Thymus (tissue), 11 donors: ENCODE results near the gene LSP1. TPM values are rescaled to one million over a fixed set of nuclear protein-coding genes. Genes with fewer than 3 reads are reported as not detected.

ENCODE experiments used
- DNase-seq, 9 donors: peaks; one replicate each; pipeline ENCODE4 v3.0.0-alpha.2; 2013; ENCODE audit warnings: low spot score in 9 of 9, low read depth in 6 of 9, missing footprints in 1 of 9
- H3K27ac ChIP-seq, 2 donors: one replicate each; pipeline ENCODE4 v1.5.1; 2013; ENCODE audit warnings: control low read depth in 1 of 2, low read depth in 1 of 2, low read length in 1 of 2, mild to moderate bottlenecking in 1 of 2, moderate library complexity in 1 of 2
- H3K27me3 ChIP-seq, 2 donors: one replicate each; pipeline ENCODE4 v1.5.1; 2013; ENCODE audit warnings: low read length in 1 of 2; ENCODE audit not compliant: control insufficient read depth in 2 of 2, insufficient read depth in 1 of 2
- H3K36me3 ChIP-seq, 2 donors: one replicate each; pipeline ENCODE4 v1.5.1; 2013; ENCODE audit warnings: low read length in 1 of 2, mild to moderate bottlenecking in 1 of 2, moderate library complexity in 1 of 2; ENCODE audit not compliant: control insufficient read depth in 2 of 2, insufficient read depth in 2 of 2
- H3K4me1 ChIP-seq, 2 donors: one replicate each; pipeline ENCODE4 v1.5.1; 2013; ENCODE audit warnings: low read length in 2 of 2; ENCODE audit not compliant: control insufficient read depth in 2 of 2, insufficient read depth in 2 of 2
- H3K4me3 ChIP-seq, 2 donors: one replicate each; pipeline ENCODE4 v1.5.1; 2013; ENCODE audit warnings: low read length in 2 of 2, control low read depth in 1 of 2, mild to moderate bottlenecking in 1 of 2
- H3K9me3 ChIP-seq, 2 donors: one replicate each; pipeline ENCODE4 v1.5.1; 2013; ENCODE audit warnings: low read length in 1 of 2, mild to moderate bottlenecking in 1 of 2; ENCODE audit not compliant: control insufficient read depth in 2 of 2, insufficient read depth in 1 of 2
- WGBS: extraction: QIAGEN DNeasy Blood & Tissue Kit; methylation state at CpG from one replicate; pipeline ENCODE4 v1.1.7; 2013; 5-methylcytosine and 5-hydroxymethylcytosine counted together
- polyA plus RNA-seq: library from polyadenylated mRNA; stranded (reverse); fragments of 200-250 nt; gene quantifications from one replicate; pipeline ENCODE4 v1.2.3, GENCODE V29; 2013
- total RNA-seq: library from RNA; stranded (reverse); fragments of 120-200 nt; gene quantifications from one replicate; pipeline ENCODE4 v1.2.4, GENCODE V29; 2013
- donor health status: healthy.

The LSP1 gene
- total and polyA plus RNA-seq, 2 donors: 138 to 179 TPM

DNA sequence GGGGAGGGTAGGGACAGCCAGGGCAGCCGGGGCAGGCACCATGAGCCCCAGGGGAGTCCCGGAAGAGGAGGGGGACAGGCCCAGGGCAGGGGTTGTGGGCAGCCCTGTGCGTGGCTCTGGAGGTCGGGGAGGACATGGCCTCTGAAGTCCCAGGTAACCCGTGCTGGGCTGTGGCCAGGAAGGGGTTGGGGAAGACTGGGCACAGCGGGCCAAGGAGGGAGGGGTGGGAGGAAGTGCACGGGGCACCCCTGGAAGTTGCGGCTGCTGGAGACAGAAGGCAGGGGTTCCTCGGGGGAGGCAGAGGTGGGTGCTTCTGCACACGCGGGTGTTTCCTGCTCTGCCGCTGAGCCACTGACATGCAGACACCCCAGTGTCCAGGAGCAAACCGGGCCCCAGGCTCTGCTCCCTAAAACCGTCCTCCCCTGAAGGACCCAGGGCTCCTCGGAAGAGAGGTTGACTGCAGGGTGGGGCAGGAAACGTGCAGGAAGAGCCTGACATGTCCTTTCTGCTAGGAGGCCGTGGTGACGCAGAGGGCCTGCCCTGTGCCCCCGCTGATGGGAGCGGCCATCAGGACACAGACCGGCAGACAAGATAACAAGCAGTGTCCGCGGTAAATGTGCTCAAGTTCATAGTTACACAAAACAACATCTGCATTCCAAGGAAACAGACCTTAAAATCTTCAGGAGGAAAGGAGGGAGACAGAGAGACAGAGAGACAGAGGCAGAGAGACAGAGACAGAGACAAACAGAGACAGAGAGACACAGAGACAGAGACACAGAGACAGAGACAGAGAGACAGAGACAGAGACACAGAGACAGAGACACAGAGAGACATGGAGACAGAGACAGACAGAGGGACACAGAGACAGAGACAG is 8.4 kb upstream of the LSP1 start:
- peak in 1 of 9 donors; percentile 48 for DNase-seq
- 4% methylated on average over 23 of the region's 23 CpGs for WGBS
- Histone ChIP-seq H3K36me3 (no peaks in the 10 kb centered on the region), H3K9me3 (peaks cover 0 to 4% of the 10 kb centered on the region in 2 donors), H3K4me1 (peaks cover 9 to 51% of the 10 kb centered on the region in 2 donors), H3K27ac (no peak overlapping the region), H3K27me3 (peaks cover 0 to 9% of the 10 kb centered on the region in 2 donors), H3K4me3 (no peak overlapping the region)

DNA sequence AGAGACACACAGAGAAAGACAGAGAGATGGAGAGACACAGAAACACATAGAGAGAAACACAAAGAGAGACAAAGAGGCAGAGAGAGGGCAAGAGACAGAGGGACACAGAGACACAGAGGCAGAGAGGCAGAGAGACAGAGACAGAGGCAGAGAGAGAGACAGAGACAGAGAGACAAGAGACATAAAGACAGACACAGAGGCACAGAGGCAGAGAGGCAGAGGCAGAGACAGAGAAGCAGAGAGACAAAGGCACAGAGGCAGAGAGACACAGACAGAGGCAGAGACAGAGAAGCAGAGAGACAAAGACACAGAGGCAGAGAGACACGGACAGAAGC is 7.8 kb upstream of the LSP1 start:
- no peaks in the 10 kb centered on the region for H3K36me3 ChIP-seq
- peaks cover 9 to 50% of the 10 kb centered on the region in 2 donors for H3K4me1 ChIP-seq
- WGBS: 72% methylated on average over 1 of the region's 1 CpG
- no peak overlapping the region for H3K27ac ChIP-seq
- H3K9me3 ChIP-seq: peaks cover 0 to 4% of the 10 kb centered on the region in 2 donors
- peaks cover 0 to 7% of the 10 kb centered on the region in 2 donors for H3K27me3 ChIP-seq
- no peak overlapping the region for H3K4me3 ChIP-seq
- no peak for DNase-seq

DNA sequence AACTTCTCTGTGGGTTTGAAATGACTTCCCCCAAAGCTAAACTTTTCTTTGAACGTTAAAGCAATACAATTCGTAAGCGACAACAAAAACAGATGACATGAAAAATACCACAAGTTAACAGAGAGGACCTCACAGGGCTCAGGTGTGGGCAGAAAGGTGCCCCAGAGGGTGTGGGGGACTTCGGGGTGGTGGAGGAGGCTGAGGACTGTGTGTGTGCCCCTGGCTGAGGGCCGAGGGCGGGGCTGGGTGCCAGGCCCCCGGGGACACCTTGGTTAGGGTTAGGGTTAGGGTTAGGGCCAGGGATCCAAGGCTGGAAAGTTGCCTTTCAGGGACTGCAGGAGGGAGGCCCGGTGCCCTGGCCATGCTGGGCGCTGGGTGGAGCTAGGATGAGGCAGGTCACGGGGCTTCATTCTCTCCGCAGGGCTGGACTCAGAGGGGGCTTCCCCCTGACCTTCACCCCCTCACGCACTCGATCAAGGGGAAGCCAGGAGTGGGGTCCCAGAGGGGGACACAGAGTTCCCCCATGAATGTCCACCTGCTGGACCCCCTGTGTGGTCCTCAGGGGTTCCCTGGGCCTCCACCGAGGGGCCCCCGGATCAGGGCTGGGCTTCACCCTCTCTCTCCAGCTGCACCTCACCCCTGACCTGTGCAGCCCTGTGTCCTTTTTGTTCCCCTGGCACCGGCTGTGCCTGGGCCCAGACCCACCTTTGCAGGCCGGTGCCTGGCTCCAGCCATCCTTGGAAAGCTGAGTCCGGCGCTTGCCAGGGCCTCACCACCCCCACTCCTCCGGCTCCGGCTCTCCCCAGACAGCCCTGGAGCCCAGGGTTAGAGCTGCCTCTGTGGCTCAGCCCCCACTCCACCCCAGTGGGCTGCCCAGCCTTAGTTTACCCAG is 7.1 kb upstream of the LSP1 start:
- DNase-seq: peak in 1 of 9 donors; percentile 56
- Histone ChIP-seq H3K27ac (no peak overlapping the region), H3K36me3 (no peaks in the 10 kb centered on the region), H3K4me1 (peaks cover 9 to 57% of the 10 kb centered on the region in 2 donors), H3K27me3 (peaks cover 0 to 3% of the 10 kb centered on the region in 2 donors), H3K9me3 (peaks cover 0 to 4% of the 10 kb centered on the region in 2 donors), H3K4me3 (no peak overlapping the region)
- WGBS: 73% methylated on average over 21 of the region's 21 CpGs

DNA sequence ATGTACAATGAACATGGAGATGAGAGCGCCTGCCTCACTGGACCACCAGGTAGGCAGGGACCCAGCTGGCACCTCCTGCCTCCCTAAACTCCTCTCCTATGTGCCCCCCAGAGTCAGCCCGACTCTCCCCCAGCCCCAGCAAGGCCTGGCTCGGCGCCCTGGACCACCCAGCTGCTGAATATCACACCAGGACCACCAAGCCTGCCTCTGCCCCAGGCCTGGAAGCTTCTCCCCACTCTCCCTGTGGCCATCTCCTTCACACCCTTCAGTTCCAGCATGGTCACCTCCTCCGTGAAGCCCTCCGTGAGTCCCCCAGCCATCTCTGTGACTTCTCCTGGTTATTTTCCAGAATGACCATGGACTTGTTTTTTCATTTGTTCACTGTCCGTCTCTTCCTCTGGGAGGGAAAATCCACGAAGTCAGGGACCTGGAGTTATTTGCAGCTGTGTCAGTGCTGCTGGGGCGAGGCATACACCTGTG is 6.4 kb upstream of the LSP1 start:
- Histone ChIP-seq H3K36me3 (no peaks in the 10 kb centered on the region), H3K9me3 (peaks cover 0 to 4% of the 10 kb centered on the region in 2 donors), H3K27ac (no peak overlapping the region), H3K27me3 (peaks cover 0 to 2% of the 10 kb centered on the region in 2 donors), H3K4me3 (no peak overlapping the region), H3K4me1 (peaks cover 9 to 64% of the 10 kb centered on the region in 2 donors)
- WGBS: 96% methylated on average over 9 of the region's 9 CpGs
- no peak for DNase-seq

DNA sequence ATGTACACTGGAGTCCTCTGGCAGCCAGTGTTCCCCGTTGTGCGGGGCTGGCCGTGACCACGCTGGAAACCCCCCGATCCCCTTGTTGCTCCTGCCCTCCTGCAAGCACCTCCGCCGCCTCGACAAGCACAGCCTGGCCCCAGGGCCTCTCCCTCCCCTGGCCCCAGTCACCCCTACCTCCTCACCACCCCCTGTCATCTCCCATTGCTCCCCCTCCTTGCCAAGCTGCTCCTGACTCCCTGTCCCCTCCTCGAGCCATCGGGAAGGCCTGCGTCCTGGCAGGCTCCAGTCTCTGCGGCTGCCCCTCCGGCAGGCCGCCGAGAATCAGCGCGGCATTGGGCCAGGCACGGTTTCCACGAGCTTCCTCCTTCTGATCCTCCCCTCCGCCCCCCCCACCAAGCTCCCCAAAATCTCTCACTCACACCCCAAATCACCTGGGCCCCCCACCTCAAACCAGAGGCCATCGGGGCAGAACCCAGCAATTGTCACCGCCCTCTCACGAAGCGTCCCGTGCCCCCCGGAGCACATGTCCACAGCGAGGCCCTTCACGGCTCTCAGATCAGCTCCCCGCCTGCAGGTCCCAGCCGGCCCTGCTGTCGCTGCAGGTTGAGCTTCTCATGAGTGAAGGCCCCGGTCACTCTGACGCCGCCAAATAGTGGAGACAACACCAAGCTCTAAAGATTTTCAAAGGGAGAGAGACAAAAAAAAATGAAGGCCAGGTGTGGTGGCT is 5.7 kb upstream of the LSP1 start:
- Histone ChIP-seq H3K4me3 (no peak overlapping the region), H3K27me3 (no peaks in the 10 kb centered on the region), H3K36me3 (no peaks in the 10 kb centered on the region), H3K4me1 (peaks cover 14 to 71% of the 10 kb centered on the region in 2 donors), H3K27ac (no peak overlapping the region), H3K9me3 (peaks cover 0 to 4% of the 10 kb centered on the region in 2 donors)
- DNase-seq: no peak
- 97% methylated on average over 34 of the region's 34 CpGs for WGBS

DNA sequence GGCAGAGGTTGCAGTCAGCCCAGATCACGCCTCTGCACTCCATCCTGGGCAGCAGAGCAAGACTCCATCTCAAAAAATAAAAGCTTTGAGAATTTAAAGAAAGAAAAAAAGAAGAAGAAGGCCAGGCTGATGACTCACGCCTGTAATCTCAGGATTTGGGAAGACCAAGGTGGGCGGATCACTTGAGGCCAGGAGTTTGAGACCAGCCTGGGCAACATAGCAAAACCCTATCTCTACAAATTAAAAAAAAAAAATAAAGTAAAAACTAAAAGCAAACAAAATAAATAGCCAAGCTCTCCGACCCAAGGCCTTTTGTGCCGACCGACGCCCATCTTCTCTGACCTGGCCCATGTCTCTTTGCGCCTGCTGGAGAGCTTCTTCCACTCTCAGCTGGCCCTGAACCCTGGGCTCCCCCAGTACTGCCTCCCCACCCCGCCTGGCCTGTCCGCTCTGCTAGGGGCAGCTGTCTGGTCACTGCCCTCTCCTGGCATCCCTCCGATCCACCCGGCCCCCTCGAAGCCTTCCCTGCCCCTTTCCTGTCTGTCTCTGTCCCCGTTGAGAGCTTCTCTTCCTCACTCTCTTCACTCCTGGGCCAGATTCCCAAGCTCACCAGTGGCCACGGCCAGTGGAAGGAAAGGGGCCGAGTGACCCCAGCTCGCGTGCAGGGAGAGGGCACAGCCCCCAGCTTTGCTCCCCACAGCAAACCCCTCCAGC is 4.8 kb upstream of the LSP1 start:
- Histone ChIP-seq H3K27ac (no peak overlapping the region), H3K27me3 (no peaks in the 10 kb centered on the region), H3K9me3 (peaks cover 1 to 4% of the 10 kb centered on the region in 2 donors), H3K4me1 (peaks cover 20 to 74% of the 10 kb centered on the region in 2 donors), H3K4me3 (no peak overlapping the region), H3K36me3 (no peaks in the 10 kb centered on the region)
- DNase-seq: no peak
- 97% methylated on average over 18 of the region's 18 CpGs for WGBS

DNA sequence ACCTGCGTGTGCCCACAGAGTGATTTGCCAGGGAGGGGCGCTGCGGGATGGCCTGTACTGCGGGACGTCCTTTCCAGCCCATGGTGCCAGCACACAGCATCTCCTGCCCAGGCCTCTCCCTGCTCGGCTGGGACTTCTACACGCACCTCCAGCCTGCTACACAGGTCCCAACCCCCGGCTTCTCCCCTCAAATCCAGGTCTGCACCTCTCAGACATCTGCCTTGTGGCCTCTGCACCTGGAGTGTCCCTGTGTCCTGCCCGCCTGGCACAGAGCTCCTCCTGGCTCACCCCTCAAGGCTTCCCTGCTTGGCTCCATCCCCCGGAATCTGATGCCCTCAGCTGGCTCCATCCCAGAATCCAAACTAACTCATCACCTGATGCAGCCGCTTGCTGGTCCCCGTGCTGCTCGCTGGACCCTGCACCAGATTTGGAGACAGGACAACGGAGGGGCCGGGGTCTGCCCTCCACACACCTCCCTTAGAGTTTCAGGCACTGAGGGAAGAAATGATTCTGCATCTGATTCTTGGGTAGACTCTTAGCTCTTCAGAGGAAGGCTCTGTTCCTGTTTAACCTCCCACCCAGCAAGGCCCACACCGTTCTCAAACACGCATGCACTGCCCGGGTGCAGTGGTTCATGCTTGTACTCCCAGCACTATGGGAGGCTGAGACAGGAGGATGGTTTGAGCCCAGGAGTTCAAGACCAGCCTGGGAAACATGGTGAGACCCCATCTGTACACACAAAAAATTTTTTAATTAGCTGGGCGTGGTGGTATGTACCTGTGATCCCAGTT is 4.0 kb upstream of the LSP1 start:
- no peak overlapping the region for H3K27ac ChIP-seq

More for the DNA sequence above, 4.0 kb upstream of the LSP1 start:
- Histone ChIP-seq H3K4me1 (peaks cover 25 to 75% of the 10 kb centered on the region in 2 donors), H3K36me3 (no peaks in the 10 kb centered on the region), H3K27me3 (no peaks in the 10 kb centered on the region), H3K4me3 (no peak overlapping the region), H3K9me3 (peaks cover 1 to 4% of the 10 kb centered on the region in 2 donors)
- DNase-seq: no peak
- 97% methylated on average over 19 of the region's 19 CpGs for WGBS
